Esophagus squamous epithelium (tissue), 5 donors: ENCODE data around the gene EXPH5. TPM values are rescaled to one million over a fixed set of nuclear protein-coding genes. Genes with fewer than 3 reads are reported as not detected.

Source experiments
- DNase-seq: peaks from one replicate; lab custom pipeline; 2025; lab: John Stamatoyannopoulos, UW
- H3K27ac ChIP-seq, 4 donors: fragments of 200-600 bp; sonication (generic); one replicate each; pipeline ENCODE4 v1.5.1; 2016 to 2019; ENCODE audit warnings: mild to moderate bottlenecking in 1 of 4
- H3K27me3 ChIP-seq, 4 donors: fragments of 200-600 bp; sonication (generic); 1 replicate in 3 of 4; 2 replicates in 1 of 4; pipeline versions ENCODE4 v1.5.1 to v1.6.0; 2017 to 2021; ENCODE audit warnings: antibody characterized with exemption in 1 of 4
- H3K36me3 ChIP-seq, 3 donors: fragments of 200-600 bp; sonication (generic); one replicate each; pipeline ENCODE4 v1.5.1; 2016 to 2019
- H3K4me1 ChIP-seq, 3 donors: fragments of 200-600 bp; sonication (generic); one replicate each; pipeline ENCODE4 v1.5.1; 2017 to 2019
- H3K4me3 ChIP-seq, 4 donors: fragments of 200-600 bp; sonication (generic); 1 replicate in 3 of 4; 2 replicates in 1 of 4; pipeline ENCODE4 v1.5.1; 2016 to 2019; ENCODE audit warnings: mild to moderate bottlenecking in 2 of 4, moderate library complexity in 1 of 4
- H3K9me3 ChIP-seq, 3 donors: fragments of 200-600 bp; sonication (generic); one replicate each; pipeline ENCODE4 v1.5.1; 2016 to 2019
- POLR2A ChIP-seq, 4 donors: fragments of 450-650 bp; IDR thresholded peaks; one replicate each; pipeline ENCODE4 v1.6.1; 2017; ENCODE audit warnings: antibody characterized with exemption in 4 of 4, mild to moderate bottlenecking in 4 of 4, moderate library complexity in 3 of 4
- WGBS, 2 donors: methylation state at CpG; one replicate each; pipeline ENCODE4 v1.1.5; 2018; 5-methylcytosine and 5-hydroxymethylcytosine counted together
- intact Hi-C: fragments of 100-400 bp; cut with DNase I; formaldehyde crosslinking; loops from one replicate; pipeline ENCODE4 v1.15.0; 2022
- total RNA-seq, 4 donors: library from RNA; depleted of rRNA; stranded (reverse); fragments of >200 nt; gene quantifications; one replicate each; pipeline ENCODE4 v1.1.0, GENCODE V29; 2016
- TF ChIP-seq, protein P1 (sequence below), 6 experiments: fragments of 450-650 bp in 4 of 6; fragments of 200-600 bp in 2 of 6; sonication (generic) in 2 of 6; IDR thresholded peaks; one replicate each; pipeline ENCODE4 v1.5.1; 2016 to 2019; ENCODE audit warnings: antibody characterized with exemption in 6 of 6, mild to moderate bottlenecking in 4 of 6, moderate library complexity in 4 of 6
- donor health status: DM: yes; HTN: yes; CAD: no.

EXPH5 gene
- total RNA-seq, 4 donors from 2014 or later: 23.4 to 36.7 (median 26.7) TPM

GRCh38 chr11:108466405-108466804 lies 127.2 kb downstream of the EXPH5 start:
- Histone ChIP-seq H3K27me3 (no peaks in the 10 kb centered on the region), H3K36me3 (no peaks in the 10 kb centered on the region), H3K4me1 (peaks cover 3 to 22% (median 5%) of the 10 kb centered on the region in 3 donors), H3K27ac (peak overlapping the region; percentile 97 to 100 (median 98)), H3K9me3 (no peaks in the 10 kb centered on the region), H3K4me3 (peak overlapping the region; percentile 53 to 80 (median 69))
- intact Hi-C loops: loop anchor here (10.0 kb wide), 1 partner anchor 178 kb away; no protein-coding TSS in a partner anchor
- 46 to 55% methylated on average over 7 of the region's 7 CpGs for whole genome bisulfite sequencing, 2 donors
- no peak for DNase-seq
- no peak for TF ChIP-seq POLR2A (IDR thresholded peaks at IDR 0.05)
- TF ChIP-seq, protein P1, sequence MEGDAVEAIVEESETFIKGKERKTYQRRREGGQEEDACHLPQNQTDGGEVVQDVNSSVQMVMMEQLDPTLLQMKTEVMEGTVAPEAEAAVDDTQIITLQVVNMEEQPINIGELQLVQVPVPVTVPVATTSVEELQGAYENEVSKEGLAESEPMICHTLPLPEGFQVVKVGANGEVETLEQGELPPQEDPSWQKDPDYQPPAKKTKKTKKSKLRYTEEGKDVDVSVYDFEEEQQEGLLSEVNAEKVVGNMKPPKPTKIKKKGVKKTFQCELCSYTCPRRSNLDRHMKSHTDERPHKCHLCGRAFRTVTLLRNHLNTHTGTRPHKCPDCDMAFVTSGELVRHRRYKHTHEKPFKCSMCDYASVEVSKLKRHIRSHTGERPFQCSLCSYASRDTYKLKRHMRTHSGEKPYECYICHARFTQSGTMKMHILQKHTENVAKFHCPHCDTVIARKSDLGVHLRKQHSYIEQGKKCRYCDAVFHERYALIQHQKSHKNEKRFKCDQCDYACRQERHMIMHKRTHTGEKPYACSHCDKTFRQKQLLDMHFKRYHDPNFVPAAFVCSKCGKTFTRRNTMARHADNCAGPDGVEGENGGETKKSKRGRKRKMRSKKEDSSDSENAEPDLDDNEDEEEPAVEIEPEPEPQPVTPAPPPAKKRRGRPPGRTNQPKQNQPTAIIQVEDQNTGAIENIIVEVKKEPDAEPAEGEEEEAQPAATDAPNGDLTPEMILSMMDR (IDR thresholded peaks at IDR 0.05): no peak

Other genes starting within 250 kb of the EXPH5 start
- gene C11orf65, start 126.2 kb downstream of the EXPH5 start, total RNA-seq: 1 to 10 TPM in 1 of 4 donors, under 1 TPM in 2, not detected in 1; 0.09 to 2.7 (median 0.95) TPM
- 10 to 100 TPM in 2 of 4 donors, 1 to 10 TPM in 2; 6.0 to 18.3 (median 13.2) TPM for gene POGLUT3, start 95.4 kb downstream of the EXPH5 start, total RNA-seq
- gene DDX10, start 71.3 kb upstream of the EXPH5 start, total RNA-seq: 10 to 100 TPM in 3 of 4 donors, 1 to 10 TPM in 1; 5.5 to 25.0 (median 17.5) TPM